Activated CD8-positive, alpha-beta memory T cell treated with anti-CD3 and anti-CD28 coated beads, Interleukin-2, amount 10 ng/mL, durations not matched to agents 7 days and 5 days (primary cell): ENCODE measurements around the gene CD14. TPM values are rescaled to one million over a fixed set of nuclear protein-coding genes. Genes with fewer than 3 reads are reported as not detected.
"Not testable (repeated sequence)": the region's sequence is repeated elsewhere in the genome, so short reads cannot be mapped to it uniquely, and the experiment has no call there.

ENCODE experiments used
- ATAC-seq: fragments of 150-1000 bp; cut with Tn5 transposase; one replicate; pipeline ENCODE4 v1.10.0; 2021; ENCODE audit warnings: moderate library complexity
- CTCF ChIA-PET: fragments of 350-600 bp; sonication (Branson Sonifier 250); formaldehyde crosslinking; loops from one replicate; lab custom pipeline; 2021; ENCODE audit warnings: antibody characterized with exemption; lab: Charles Lee
- DNase-seq: peaks from one replicate; pipeline ENCODE4 v3.0.0-alpha.2; 2020
- H3K27ac Mint-ChIP-seq: one replicate; pipeline ENCODE4 v1.8.0; 2021; ENCODE audit warnings: mild to moderate bottlenecking, mixed read lengths
- H3K27me3 Mint-ChIP-seq: one replicate; pipeline ENCODE4 v1.8.0; 2021; ENCODE audit warnings: mixed read lengths
- H3K36me3 Mint-ChIP-seq: one replicate; pipeline ENCODE4 v1.8.0; 2021; ENCODE audit warnings: mild to moderate bottlenecking, mixed read lengths
- H3K4me1 Mint-ChIP-seq: one replicate; pipeline ENCODE4 v1.8.0; 2021; ENCODE audit warnings: mixed read lengths
- H3K4me3 Mint-ChIP-seq: one replicate; pipeline ENCODE4 v1.8.0; 2021; ENCODE audit warnings: mild to moderate bottlenecking, moderate library complexity, mixed read lengths
- H3K9me3 Mint-ChIP-seq: one replicate; pipeline ENCODE4 v1.8.0; 2022; ENCODE audit warnings: low read depth, mixed read lengths
- total RNA-seq, 2 experiments: library from RNA; stranded (reverse); gene quantifications; one replicate each; pipeline ENCODE4 v1.2.3, GENCODE V29; 2021

The CD14 gene
- total RNA-seq, 2 experiments from 2014 or later, result 0.38 to 0.56 TPM

DNA sequence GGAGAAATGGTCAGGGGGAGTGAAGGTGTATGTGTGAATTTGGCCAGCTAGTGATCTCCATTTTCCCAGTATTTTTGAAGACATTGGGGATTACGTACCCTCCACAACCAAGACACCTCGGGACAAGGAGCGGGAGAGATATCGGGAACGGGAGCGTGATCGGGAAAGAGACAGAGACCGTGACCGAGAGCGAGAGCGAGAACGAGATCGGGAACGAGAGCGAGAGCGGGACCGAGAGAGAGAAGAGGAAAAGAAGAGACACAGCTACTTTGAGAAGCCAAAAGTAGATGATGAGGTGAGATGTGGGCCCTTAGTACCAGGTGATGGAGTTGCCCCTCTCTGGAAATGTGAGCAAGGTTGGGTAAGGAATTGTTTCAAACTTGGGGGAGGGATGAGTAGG, 25.9 kb upstream of the CD14 start:
- H3K4me3 Mint-ChIP-seq, result no peak overlapping the region
- no peaks in the 10 kb centered on the region for H3K27me3 Mint-ChIP-seq
- CTCF ChIA-PET, result no interaction called here
- peaks cover 61% of the 10 kb centered on the region for H3K36me3 Mint-ChIP-seq
- ATAC-seq (no peak), DNase-seq (no peak)
- H3K27ac Mint-ChIP-seq, result no peak overlapping the region
- H3K9me3 Mint-ChIP-seq, result no peaks in the 10 kb centered on the region
- peaks cover 7% of the 10 kb centered on the region for H3K4me1 Mint-ChIP-seq

DNA sequence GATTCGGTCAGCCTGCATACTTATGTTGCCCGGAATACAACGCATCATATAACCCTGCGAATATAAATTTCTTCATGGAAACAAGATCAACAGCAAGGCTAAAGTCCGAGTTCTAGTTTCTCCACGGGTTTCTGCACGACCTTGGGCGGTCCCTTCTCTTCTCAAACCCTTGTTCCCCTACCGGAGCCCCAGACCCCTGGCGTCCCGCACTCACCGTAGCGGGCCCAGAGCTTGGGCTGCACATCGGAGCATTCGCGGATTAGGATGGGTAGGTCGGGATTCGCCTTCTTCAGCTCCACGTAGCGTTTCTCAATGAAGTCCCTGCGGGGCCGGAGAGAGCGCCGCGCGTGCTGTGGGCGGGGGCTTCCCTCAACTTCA, 14.1 kb upstream of the CD14 start:
- no peaks in the 10 kb centered on the region for H3K9me3 Mint-ChIP-seq
- ATAC-seq (no peak), DNase-seq (no peak)
- peak overlapping the region; percentile 94 for H3K4me3 Mint-ChIP-seq
- H3K27me3 Mint-ChIP-seq, result no peaks in the 10 kb centered on the region
- H3K27ac Mint-ChIP-seq, result peak overlapping the region; percentile 98
- peaks cover 33% of the 10 kb centered on the region for H3K36me3 Mint-ChIP-seq
- peaks cover 40% of the 10 kb centered on the region for H3K4me1 Mint-ChIP-seq
- CTCF ChIA-PET, result interaction anchor here (0.7 to 2.8 kb wide), 17 partner anchors 8 to 403 kb away, joined by 3 to 14 read pairs (median 5); partner anchors contain the start of genes ANKHD1, EIF4EBP3, HARS1 and SLC35A4

- Mint-ChIP-seq H3K27ac (no peak overlapping the region), H3K4me1 (peaks cover 54% of the 10 kb centered on the region), H3K36me3 (peaks cover 23% of the 10 kb centered on the region), H3K9me3 (no peaks in the 10 kb centered on the region), H3K4me3 (no peak overlapping the region), H3K27me3 (no peaks in the 10 kb centered on the region)
- no peak for ATAC-seq
- CTCF ChIA-PET, result no interaction called here
- no peak for DNase-seq
Measured at GRCh38 chr5:140642718-140643117, 9.7 kb upstream of the CD14 start.

DNA sequence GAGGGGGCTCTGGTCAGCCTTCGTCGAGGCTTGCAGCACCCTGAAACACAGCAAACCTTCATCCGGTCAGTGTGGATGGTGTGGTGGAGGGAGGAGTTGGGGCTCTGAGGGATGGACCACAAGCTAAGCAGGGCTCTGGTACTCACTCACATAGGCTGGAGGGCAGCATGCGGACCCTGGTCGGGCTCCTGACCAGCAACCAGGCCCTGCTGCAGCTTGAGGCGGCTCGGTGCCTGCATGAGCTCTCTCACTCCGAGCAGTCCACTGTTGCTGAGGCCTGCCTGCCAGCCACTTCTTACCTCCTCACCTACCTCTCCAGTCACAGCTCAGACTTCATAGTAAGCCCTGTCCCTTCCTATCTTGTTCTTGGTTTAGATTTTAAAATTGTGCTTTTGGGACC, 8.7 kb upstream of the CD14 start:
- H3K36me3 Mint-ChIP-seq, result peaks cover 19% of the 10 kb centered on the region
- CTCF ChIA-PET, result interaction anchor here (1.0 kb wide), 1 partner anchor 9 kb away, joined by 5 read pairs; the partner anchor contains the start of gene CD14
- DNase-seq, result no peak
- H3K27ac Mint-ChIP-seq, result no peak overlapping the region
- ATAC-seq, result no peak
- H3K27me3 Mint-ChIP-seq, result no peaks in the 10 kb centered on the region
- peaks cover 52% of the 10 kb centered on the region for H3K4me1 Mint-ChIP-seq
- no peak overlapping the region for H3K4me3 Mint-ChIP-seq
- H3K9me3 Mint-ChIP-seq, result no peaks in the 10 kb centered on the region

- peak; percentile 98 for DNase-seq
- CTCF ChIA-PET, result interaction anchor here (0.6 to 5.6 kb wide), 12 partner anchors 8 to 276 kb away, joined by 3 to 34 read pairs (median 5); partner anchors contain the start of genes EIF4EBP3, IK and NDUFA2
- Mint-ChIP-seq H3K4me3 (peak within 1 kb of the TSS; percentile 94), H3K9me3 (no peaks in the 10 kb centered on the region), H3K36me3 (peaks cover 8% of the 10 kb centered on the region), H3K27me3 (no peaks in the 10 kb centered on the region), H3K27ac (peak within 1 kb of the TSS; percentile 98), H3K4me1 (peaks cover 45% of the 10 kb centered on the region)
- ATAC-seq, result peak; percentile 96
Measured at GRCh38 chr5:140639148-140639981, 6.4 kb upstream of the CD14 start, which contains the start of gene TMCO6. TMCO6 (plus strand) TSS chr5:140639451; CDS start chr5:140639528, 77 bp downstream.

DNA sequence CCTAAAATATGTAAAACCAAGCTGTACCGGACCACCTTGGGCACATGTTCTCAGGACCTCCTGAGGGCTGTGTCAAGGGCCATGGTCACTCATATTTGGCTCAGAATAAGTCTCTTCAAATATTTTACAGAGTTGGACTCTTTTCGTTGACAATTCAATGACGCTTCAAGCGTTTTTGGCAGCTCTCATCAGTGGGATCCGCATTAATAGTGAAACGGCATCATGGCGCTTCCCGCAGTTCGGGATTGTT, 5.8 kb upstream of the CD14 start:
- H3K9me3 Mint-ChIP-seq, H3K27me3 Mint-ChIP-seq, H3K36me3 Mint-ChIP-seq, DNase-seq, ATAC-seq: not testable (repeated sequence)
- Mint-ChIP-seq H3K4me1 (peaks cover 48% of the 10 kb centered on the region), H3K27ac (peak overlapping the region; percentile 98), H3K4me3 (peak overlapping the region; percentile 94)
- CTCF ChIA-PET, result interaction anchor here (0.6 to 5.6 kb wide), 13 partner anchors 9 to 279 kb away, joined by 3 to 34 read pairs (median 5); partner anchors contain the start of genes EIF4EBP3, IK and NDUFA2

GRCh38 chr5:140637371-140638100, 4.6 kb upstream of the CD14 start:
- DNase-seq, result no peak
- H3K36me3 Mint-ChIP-seq, result peaks cover 5% of the 10 kb centered on the region
- no peak overlapping the region for H3K4me3 Mint-ChIP-seq
- no peak for ATAC-seq
- peaks cover 58% of the 10 kb centered on the region for H3K4me1 Mint-ChIP-seq
- no peak overlapping the region for H3K27ac Mint-ChIP-seq
- CTCF ChIA-PET, result interaction anchor here (0.5 to 5.6 kb wide), 3 partner anchors 84 to 265 kb away, joined by 3 to 34 read pairs (median 3); no protein-coding TSS in a partner anchor
- no peaks in the 10 kb centered on the region for H3K9me3 Mint-ChIP-seq
- H3K27me3 Mint-ChIP-seq, result peaks cover 7% of the 10 kb centered on the region

DNA sequence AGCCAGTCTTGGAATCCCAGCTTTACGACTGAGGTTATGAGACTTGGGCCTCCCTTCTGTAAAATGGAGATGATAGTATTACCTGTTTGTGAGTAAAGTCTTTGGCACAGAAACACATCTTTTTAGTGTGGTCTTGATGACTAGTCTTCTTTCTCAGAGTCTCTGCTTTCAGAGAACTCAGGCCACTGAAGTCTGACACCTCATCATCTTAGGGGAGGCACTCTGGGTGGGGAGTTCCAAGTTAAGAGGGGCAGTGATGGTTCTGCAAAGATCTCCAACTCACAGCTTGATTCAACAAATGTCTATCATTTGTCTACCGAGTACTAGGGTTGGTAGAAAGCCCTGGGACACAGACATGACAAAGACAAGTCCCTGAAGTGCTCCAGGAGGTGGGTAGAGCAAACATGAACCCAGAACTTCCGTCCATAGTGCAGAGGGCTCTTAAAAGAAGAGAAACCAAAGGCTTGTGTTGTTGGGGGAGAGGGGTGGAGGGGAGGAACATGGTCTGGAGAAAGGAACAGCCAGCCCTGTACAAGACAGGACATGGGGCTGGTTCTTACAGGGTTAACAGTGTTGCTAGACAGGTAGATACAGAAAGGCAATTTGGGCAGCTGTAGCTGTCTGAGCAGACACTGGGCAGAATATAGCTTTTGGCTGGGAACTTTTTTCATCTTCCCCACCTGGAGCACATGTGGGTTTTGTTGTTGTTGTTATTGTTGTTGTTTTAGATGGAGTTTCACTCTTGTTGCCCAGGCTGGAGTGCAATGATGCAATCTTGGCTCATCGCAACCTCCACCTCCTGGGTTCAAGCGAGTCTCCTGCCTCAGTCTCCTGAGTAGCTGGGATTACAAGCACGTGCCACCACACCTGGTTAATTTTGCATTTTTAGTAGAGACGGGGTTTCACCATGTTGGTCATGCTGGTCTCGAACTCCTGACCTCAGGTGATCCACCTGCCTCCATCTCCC, 2.6 kb upstream of the CD14 start:
- no peak for ATAC-seq
- Mint-ChIP-seq H3K27me3 (peaks cover 25% of the 10 kb centered on the region), H3K36me3 (peaks cover 5% of the 10 kb centered on the region), H3K27ac (peak overlapping the region; percentile 56), H3K9me3 (no peaks in the 10 kb centered on the region), H3K4me1 (peaks cover 53% of the 10 kb centered on the region), H3K4me3 (no peak overlapping the region)
- DNase-seq, result no peak
- CTCF ChIA-PET, result interaction anchor here (1.0 to 5.6 kb wide), 25 partner anchors 10 to 491 kb away, joined by 3 to 34 read pairs (median 4); partner anchors contain the start of genes ANKHD1, EIF4EBP3, HARS1 and HARS2

GRCh38 chr5:140634103-140634502, 1.1 kb upstream of the CD14 start:
- Mint-ChIP-seq H3K36me3 (peaks cover 1% of the 10 kb centered on the region), H3K4me1 (peaks cover 45% of the 10 kb centered on the region), H3K27ac (no peak overlapping the region), H3K4me3 (no peak overlapping the region), H3K27me3 (peaks cover 27% of the 10 kb centered on the region), H3K9me3 (no peaks in the 10 kb centered on the region)
- ATAC-seq (no peak), DNase-seq (no peak)
- CTCF ChIA-PET, result interaction anchor here (1.1 to 5.6 kb wide), 15 partner anchors 13 to 287 kb away, joined by 3 to 34 read pairs (median 7); partner anchors contain the start of genes EIF4EBP3, HARS1, HARS2 and HBEGF

DNA sequence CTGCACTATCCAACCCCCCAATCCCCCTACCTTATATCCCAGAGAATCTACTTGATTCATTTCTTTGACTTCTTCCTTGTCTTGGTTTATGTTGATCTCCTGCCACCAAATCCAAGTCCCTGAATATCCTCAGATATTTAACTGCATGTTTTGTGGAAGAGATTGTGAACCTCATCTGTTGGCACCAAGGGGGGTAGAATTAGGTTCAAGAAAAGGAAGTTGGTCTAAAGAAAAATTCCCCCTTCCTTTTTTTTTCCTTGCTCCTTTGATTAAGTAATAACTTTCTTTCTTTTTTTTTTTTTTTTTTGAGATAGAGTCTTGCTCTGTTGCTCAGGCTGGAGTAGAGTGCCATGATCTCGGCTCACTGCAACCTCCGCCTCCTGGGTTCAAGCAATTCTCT, 526 bp upstream of the CD14 start:
- Mint-ChIP-seq H3K36me3 (no peaks in the 10 kb centered on the region), H3K4me3 (peak overlapping the region; percentile 76), H3K9me3 (no peaks in the 10 kb centered on the region), H3K27me3 (peaks cover 27% of the 10 kb centered on the region), H3K4me1 (peaks cover 39% of the 10 kb centered on the region), H3K27ac (no peak overlapping the region)
- CTCF ChIA-PET, result interaction anchor here (1.1 to 5.6 kb wide), 5 partner anchors 8 to 270 kb away, joined by 3 to 34 read pairs (median 5); no protein-coding TSS in a partner anchor
- ATAC-seq, result no peak
- no peak for DNase-seq

GRCh38 chr5:140632366-140633020, 482 bp downstream of the CD14 start:
- CTCF ChIA-PET, result interaction anchor here (0.6 to 1.6 kb wide), 10 partner anchors 9 to 269 kb away, joined by 3 to 7 read pairs (median 4); no protein-coding TSS in a partner anchor
- peak; percentile 85 for ATAC-seq
- Mint-ChIP-seq H3K4me1 (peaks cover 35% of the 10 kb centered on the region), H3K27me3 (peaks cover 27% of the 10 kb centered on the region), H3K27ac (no peak overlapping the region), H3K9me3 (peaks cover 2% of the 10 kb centered on the region), H3K36me3 (peaks cover 2% of the 10 kb centered on the region), H3K4me3 (peak overlapping the region; percentile 76)
- DNase-seq, result peak; percentile 63
